ENCODE measurements around the gene OR6B2.

- TF ChIP-seq CTCF (conservative IDR thresholded peaks at IDR 0.05; ENCODE audit: low read length): no peak
- TF ChIP-seq EZH2phosphoT487 (IDR thresholded peaks at IDR 0.05; ENCODE audit: borderline replicate concordance, low read depth, low read length): no peak
These were observed 36.9 kb downstream of the OR6B2 start for GRCh38 chr2:239993291-239993690.

All from OCI-LY7 (cell line).